PC-3 (cell line): ENCODE measurements around the gene BEST2.

Experiments
- EZH2 ChIP-seq: fragments of 300-600 bp; sonication (generic); IDR thresholded peaks from one replicate; pipeline ENCODE4 v1.6.1; 2017; ENCODE audit warnings: antibody characterized with exemption, mild to moderate bottlenecking, low read length; ENCODE audit not compliant: unreplicated experiment
- EZH2phosphoT487 ChIP-seq: fragments of 300-600 bp; sonication (generic); IDR thresholded peaks from 2 replicates; pipeline ENCODE4 v1.6.1; 2018; ENCODE audit warnings: mild to moderate bottlenecking, antibody characterized with exemption, low read length, borderline replicate concordance
- TF ChIP-seq, protein P1 (sequence below): fragments of 300-600 bp; sonication (generic); conservative IDR thresholded peaks from 2 replicates; pipeline ENCODE4 v1.5.1; 2017; ENCODE audit warnings: antibody characterized with exemption, low read depth, mild to moderate bottlenecking, low read length

DNA sequence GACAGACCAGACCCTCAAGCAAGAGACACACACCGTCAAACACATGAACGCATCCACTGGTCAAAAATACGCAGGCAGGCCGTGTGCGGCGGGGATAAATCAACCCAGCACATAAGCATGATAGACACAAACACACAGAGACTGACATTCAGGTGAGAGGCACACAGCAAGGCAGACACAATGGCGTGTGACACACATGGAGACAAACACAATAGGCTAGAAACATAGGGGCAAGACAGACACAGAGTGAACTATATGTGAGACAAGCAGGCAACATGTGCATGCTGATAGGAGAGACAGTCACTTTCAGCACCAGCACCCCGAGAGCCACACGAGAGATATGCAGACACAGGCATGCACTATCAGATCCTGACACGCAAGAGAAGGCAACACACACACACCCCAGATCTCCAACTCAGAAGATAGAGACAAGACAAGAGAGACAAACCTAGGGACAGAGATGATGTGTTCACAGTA is 32.8 kb downstream of the BEST2 start:
- TF ChIP-seq, protein P1, sequence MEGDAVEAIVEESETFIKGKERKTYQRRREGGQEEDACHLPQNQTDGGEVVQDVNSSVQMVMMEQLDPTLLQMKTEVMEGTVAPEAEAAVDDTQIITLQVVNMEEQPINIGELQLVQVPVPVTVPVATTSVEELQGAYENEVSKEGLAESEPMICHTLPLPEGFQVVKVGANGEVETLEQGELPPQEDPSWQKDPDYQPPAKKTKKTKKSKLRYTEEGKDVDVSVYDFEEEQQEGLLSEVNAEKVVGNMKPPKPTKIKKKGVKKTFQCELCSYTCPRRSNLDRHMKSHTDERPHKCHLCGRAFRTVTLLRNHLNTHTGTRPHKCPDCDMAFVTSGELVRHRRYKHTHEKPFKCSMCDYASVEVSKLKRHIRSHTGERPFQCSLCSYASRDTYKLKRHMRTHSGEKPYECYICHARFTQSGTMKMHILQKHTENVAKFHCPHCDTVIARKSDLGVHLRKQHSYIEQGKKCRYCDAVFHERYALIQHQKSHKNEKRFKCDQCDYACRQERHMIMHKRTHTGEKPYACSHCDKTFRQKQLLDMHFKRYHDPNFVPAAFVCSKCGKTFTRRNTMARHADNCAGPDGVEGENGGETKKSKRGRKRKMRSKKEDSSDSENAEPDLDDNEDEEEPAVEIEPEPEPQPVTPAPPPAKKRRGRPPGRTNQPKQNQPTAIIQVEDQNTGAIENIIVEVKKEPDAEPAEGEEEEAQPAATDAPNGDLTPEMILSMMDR = no peak
- TF ChIP-seq EZH2phosphoT487 (no peak), EZH2 (no peak)
